ENCODE measurements around the gene BCL11B. TPM values are rescaled to one million over a fixed set of nuclear protein-coding genes. Genes with fewer than 3 reads are reported as not detected.
A peak's percentile ranks its signal among the peaks of the same experiment; 100 is the strongest.

BCL11B gene
- total RNA-seq, 1 donor from 2014 or later = 1.3 TPM

DNA sequence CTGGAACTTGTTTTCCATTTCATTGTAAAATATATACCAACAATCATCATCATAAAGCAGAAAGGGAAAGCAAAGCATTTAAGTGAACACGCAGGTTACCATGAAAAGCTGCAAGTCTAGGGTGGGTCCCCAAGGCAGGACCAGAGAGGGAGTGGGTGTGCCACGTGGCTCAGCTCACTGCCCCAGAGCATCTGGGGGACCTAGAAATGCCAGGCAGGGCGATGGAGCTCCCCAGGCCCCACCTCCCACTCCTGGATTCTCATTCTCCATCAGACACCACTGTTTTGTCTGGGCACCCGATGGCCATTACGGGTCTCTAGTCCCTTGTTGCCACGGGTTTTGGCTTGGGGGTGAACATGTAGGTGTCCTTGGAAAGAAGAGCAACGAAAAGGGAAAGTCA lies 34.7 kb downstream of the BCL11B start:
- peaks cover 15% of the 10 kb centered on the region for H3K27me3 ChIP-seq
- peaks cover 3% of the 10 kb centered on the region for H3K9me3 Mint-ChIP-seq
- no peak overlapping the region for H3K27ac ChIP-seq
- H3K9me3 ChIP-seq (ENCODE audit: low read depth) = no peaks in the 10 kb centered on the region
- H3K4me1 Mint-ChIP-seq = peaks cover 29% of the 10 kb centered on the region
- H3K36me3 Mint-ChIP-seq = no peaks in the 10 kb centered on the region
- no peak for TF ChIP-seq EZH2phosphoT487 (IDR thresholded peaks at IDR 0.05)
- no peak for TF ChIP-seq EZH2 (IDR thresholded peaks at IDR 0.05)
- TF ChIP-seq, protein P1, sequence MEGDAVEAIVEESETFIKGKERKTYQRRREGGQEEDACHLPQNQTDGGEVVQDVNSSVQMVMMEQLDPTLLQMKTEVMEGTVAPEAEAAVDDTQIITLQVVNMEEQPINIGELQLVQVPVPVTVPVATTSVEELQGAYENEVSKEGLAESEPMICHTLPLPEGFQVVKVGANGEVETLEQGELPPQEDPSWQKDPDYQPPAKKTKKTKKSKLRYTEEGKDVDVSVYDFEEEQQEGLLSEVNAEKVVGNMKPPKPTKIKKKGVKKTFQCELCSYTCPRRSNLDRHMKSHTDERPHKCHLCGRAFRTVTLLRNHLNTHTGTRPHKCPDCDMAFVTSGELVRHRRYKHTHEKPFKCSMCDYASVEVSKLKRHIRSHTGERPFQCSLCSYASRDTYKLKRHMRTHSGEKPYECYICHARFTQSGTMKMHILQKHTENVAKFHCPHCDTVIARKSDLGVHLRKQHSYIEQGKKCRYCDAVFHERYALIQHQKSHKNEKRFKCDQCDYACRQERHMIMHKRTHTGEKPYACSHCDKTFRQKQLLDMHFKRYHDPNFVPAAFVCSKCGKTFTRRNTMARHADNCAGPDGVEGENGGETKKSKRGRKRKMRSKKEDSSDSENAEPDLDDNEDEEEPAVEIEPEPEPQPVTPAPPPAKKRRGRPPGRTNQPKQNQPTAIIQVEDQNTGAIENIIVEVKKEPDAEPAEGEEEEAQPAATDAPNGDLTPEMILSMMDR (IDR thresholded peaks at IDR 0.05) = no peak
- H3K4me1 ChIP-seq = peaks cover 10% of the 10 kb centered on the region
- H2AFZ ChIP-seq (replicated peaks) = no peak overlapping the region
- peaks cover 15% of the 10 kb centered on the region for H3K27me3 Mint-ChIP-seq (ENCODE audit: insufficient read depth, low read depth)
- H3K4me3 Mint-ChIP-seq = no peak overlapping the region
- H3K4me2 ChIP-seq = no peak overlapping the region
- peaks cover 5% of the 10 kb centered on the region for H3F3A ChIP-seq (ENCODE audit: low read depth)
- H3K4me3 ChIP-seq = no peak overlapping the region
- no peaks in the 10 kb centered on the region for H3K79me2 ChIP-seq (ENCODE audit: low read depth)
- no peak overlapping the region for H3K9ac ChIP-seq
- no peak for DNase-seq (ENCODE audit: low spot score)
- no peaks in the 10 kb centered on the region for H3K36me3 ChIP-seq
- no peak overlapping the region for H3K27ac Mint-ChIP-seq
- H4K20me1 ChIP-seq (ENCODE audit: low read depth) = no peaks in the 10 kb centered on the region

DNA sequence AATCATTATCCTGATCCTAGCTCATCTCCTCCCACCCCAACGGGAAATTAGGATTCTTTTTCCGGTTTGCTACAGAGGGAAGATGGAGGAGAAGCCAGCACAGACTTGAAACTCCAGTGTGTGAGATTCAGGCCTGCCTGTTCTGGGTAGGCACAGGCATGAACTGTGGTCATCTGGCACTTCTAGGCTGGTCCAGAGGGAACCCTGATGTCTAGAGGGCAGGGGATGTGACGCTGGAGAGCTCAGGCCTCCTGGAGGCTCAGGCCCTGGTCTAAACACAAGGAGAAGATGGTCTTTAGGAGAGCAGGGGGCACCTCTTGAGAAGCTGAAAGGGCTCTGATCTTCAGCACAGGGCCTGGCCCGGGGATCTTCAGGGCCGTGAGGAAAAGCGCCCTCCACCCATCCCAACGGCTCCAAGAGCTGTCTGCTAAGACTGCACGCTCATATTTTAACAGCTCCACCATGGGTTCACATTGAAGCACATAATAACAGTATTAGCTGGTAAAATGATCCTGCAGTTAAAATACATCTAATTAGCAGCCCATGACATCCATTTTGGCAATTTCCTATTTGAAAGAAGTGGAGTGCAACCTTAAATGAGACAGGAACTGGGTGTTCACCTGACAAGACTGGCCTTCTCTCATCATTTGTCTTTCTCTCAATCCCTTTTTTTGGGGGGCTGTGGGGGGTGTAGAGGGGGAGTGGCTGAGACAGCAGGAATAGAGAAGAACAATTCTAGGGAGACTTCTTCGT lies 35.4 kb downstream of the BCL11B start:
- Histone ChIP-seq H3F3A (ENCODE audit: low read depth) (peaks cover 5% of the 10 kb centered on the region), H3K4me3 (no peak overlapping the region), H3K9ac (no peak overlapping the region), H3K27ac (no peak overlapping the region), H3K36me3 (no peaks in the 10 kb centered on the region), H3K4me1 (peaks cover 10% of the 10 kb centered on the region), H3K79me2 (ENCODE audit: low read depth) (no peaks in the 10 kb centered on the region), H3K27me3 (peaks cover 8% of the 10 kb centered on the region), H4K20me1 (ENCODE audit: low read depth) (no peaks in the 10 kb centered on the region), H3K9me3 (ENCODE audit: low read depth) (no peaks in the 10 kb centered on the region), H3K4me2 (no peak overlapping the region), H2AFZ (replicated peaks) (no peak overlapping the region)
- peaks cover 9% of the 10 kb centered on the region for H3K27me3 Mint-ChIP-seq (ENCODE audit: insufficient read depth, low read depth)
- TF ChIP-seq EZH2 (IDR thresholded peaks at IDR 0.05) (no peak), EZH2phosphoT487 (IDR thresholded peaks at IDR 0.05) (no peak)
- TF ChIP-seq, protein P1 (IDR thresholded peaks at IDR 0.05) = no peak
- no peak overlapping the region for H3K27ac Mint-ChIP-seq
- H3K4me3 Mint-ChIP-seq = peak overlapping the region; percentile 19
- peaks cover 3% of the 10 kb centered on the region for H3K9me3 Mint-ChIP-seq
- no peak for DNase-seq (ENCODE audit: low spot score)
- peaks cover 28% of the 10 kb centered on the region for H3K4me1 Mint-ChIP-seq
- H3K36me3 Mint-ChIP-seq = no peaks in the 10 kb centered on the region

DNA sequence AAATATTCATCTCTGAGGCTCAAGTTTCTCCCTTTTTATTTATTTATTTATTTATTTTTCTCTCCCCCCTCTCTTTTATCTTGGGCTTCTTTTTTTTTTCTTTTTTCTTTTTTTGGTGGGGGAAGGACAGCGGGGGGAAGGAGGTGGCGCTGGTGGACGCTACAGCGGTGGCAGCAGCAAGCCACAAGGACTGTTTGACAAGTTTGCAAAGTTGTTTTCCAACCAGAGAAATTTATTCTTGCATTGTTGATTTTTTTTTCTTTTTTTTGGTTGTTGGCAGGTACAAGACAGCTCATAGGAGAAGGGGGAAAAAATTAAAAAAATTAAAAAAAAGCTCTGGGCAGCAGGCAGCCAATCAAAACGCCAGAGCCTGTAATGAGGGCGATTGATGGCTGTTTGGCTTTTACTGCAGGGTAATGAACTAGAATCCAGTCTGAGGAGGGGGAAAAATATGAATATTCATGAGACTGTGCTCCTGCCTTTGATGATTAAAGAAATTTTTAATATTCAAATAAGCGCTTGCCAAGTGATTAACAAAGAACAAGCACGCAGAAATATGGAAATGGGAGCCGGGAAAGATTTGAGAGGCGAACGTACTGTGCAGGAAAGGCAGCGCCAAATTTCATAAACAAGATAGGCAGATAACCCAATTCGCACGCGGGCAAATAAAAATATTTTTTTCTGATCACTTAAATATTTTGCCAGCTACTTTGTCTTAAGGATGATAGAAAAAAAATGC lies 36.2 kb downstream of the BCL11B start:
- peaks cover 5% of the 10 kb centered on the region for H3F3A ChIP-seq (ENCODE audit: low read depth)
- no peaks in the 10 kb centered on the region for H3K36me3 Mint-ChIP-seq
- H3K9ac ChIP-seq = no peak overlapping the region
- no peak overlapping the region for H3K27ac Mint-ChIP-seq
- peaks cover 15% of the 10 kb centered on the region for H3K4me1 ChIP-seq
- no peaks in the 10 kb centered on the region for H4K20me1 ChIP-seq (ENCODE audit: low read depth)
- peaks cover under 1% of the 10 kb centered on the region for H3K27me3 ChIP-seq
- TF ChIP-seq EZH2 (IDR thresholded peaks at IDR 0.05) = no peak
- TF ChIP-seq, protein P1 (IDR thresholded peaks at IDR 0.05) = no peak
- no peak for TF ChIP-seq EZH2phosphoT487 (IDR thresholded peaks at IDR 0.05)
- H3K4me3 ChIP-seq = peak overlapping the region; percentile 49
- H3K9me3 ChIP-seq (ENCODE audit: low read depth) = no peaks in the 10 kb centered on the region
- peaks cover 7% of the 10 kb centered on the region for H3K27me3 Mint-ChIP-seq (ENCODE audit: insufficient read depth, low read depth)
- no peaks in the 10 kb centered on the region for H3K79me2 ChIP-seq (ENCODE audit: low read depth)
- H3K4me2 ChIP-seq = peak overlapping the region; percentile 78
- no peaks in the 10 kb centered on the region for H3K36me3 ChIP-seq
- no peak overlapping the region for H2AFZ ChIP-seq (replicated peaks)
- peaks cover 3% of the 10 kb centered on the region for H3K9me3 Mint-ChIP-seq
- no peak overlapping the region for H3K27ac ChIP-seq
- H3K4me1 Mint-ChIP-seq = peaks cover 26% of the 10 kb centered on the region
- no peak for DNase-seq (ENCODE audit: low spot score)
- peak overlapping the region; percentile 77 for H3K4me3 Mint-ChIP-seq

Data from neural progenitor cell (in vitro differentiated cells).